Upper lobe of left lung (tissue), 4 donors: ENCODE measurements around the gene GRIK3.

Experiments used
- POLR2A ChIP-seq, 4 donors: fragments of 450-650 bp; IDR thresholded peaks; one replicate each; pipeline ENCODE4 v1.5.1; 2016 to 2017; ENCODE audit warnings: antibody characterized with exemption in 4 of 4, mild to moderate bottlenecking in 2 of 4
- POLR2AphosphoS5 ChIP-seq, 2 donors: sonication (generic); formaldehyde crosslinking; IDR thresholded peaks; one replicate each; pipeline ENCODE4 v1.5.1; 2017; ENCODE audit warnings: antibody characterized with exemption in 2 of 2
- TF ChIP-seq, protein P1 (sequence below), 6 experiments: fragments of 450-650 bp in 4 of 6; fragments of 200-600 bp in 2 of 6; sonication (generic) in 2 of 6; IDR thresholded peaks; one replicate each; pipeline ENCODE4 v1.5.1; 2016 to 2019; ENCODE audit warnings: antibody characterized with exemption in 6 of 6

DNA sequence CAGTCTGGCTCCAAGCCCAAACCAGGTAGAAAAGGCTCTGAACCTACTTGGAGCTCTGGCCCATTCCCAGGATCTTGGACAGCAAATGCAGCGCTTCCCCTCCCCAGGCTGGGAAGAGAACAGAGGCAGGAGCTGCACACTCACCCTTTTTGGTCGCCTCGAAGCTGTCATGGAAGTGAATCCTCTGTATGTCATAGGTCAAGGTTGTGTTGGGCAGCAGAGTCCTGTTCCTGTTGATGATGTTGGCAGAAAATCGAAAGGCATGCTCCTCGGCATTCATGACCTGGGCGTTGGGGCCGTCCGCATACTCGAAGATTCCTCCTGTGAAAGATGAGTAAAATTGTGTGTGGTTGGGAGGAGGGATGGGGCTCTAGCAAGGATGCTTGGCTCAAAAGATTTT is 143.5 kb downstream of the GRIK3 start:
- TF ChIP-seq POLR2AphosphoS5 (IDR thresholded peaks at IDR 0.05) = no peak
- no peak for TF ChIP-seq POLR2A (IDR thresholded peaks at IDR 0.05)
- TF ChIP-seq, protein P1, sequence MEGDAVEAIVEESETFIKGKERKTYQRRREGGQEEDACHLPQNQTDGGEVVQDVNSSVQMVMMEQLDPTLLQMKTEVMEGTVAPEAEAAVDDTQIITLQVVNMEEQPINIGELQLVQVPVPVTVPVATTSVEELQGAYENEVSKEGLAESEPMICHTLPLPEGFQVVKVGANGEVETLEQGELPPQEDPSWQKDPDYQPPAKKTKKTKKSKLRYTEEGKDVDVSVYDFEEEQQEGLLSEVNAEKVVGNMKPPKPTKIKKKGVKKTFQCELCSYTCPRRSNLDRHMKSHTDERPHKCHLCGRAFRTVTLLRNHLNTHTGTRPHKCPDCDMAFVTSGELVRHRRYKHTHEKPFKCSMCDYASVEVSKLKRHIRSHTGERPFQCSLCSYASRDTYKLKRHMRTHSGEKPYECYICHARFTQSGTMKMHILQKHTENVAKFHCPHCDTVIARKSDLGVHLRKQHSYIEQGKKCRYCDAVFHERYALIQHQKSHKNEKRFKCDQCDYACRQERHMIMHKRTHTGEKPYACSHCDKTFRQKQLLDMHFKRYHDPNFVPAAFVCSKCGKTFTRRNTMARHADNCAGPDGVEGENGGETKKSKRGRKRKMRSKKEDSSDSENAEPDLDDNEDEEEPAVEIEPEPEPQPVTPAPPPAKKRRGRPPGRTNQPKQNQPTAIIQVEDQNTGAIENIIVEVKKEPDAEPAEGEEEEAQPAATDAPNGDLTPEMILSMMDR (IDR thresholded peaks at IDR 0.05) = no peak
